DND-41 (cell line): ENCODE data around the gene MAZ.

Experiments used
- ATAC-seq: fragments of 200-7000 bp; cut with Tn5 transposase; 3 replicates; pipeline ENCODE4 v1.9.1; 2021; ENCODE audit warnings: low read depth; ENCODE audit not compliant: insufficient read depth
- DNase-seq: peaks from one replicate; pipeline ENCODE4 v3.0.0-alpha.2; 2020
- H2AFZ ChIP-seq: 2 replicates; pipeline ENCODE4 v1.6.0; 2012; ENCODE audit warnings: low read depth, low read length
- H3K27ac ChIP-seq: 2 replicates; pipeline ENCODE4 v1.5.1; 2012; ENCODE audit warnings: low read length, inconsistent platforms
- H3K27me3 ChIP-seq: fragments of 200-600 bp; sonication (generic); 2 replicates; pipeline ENCODE4 v1.6.0; 2012; ENCODE audit warnings: low read length, mild to moderate bottlenecking, inconsistent platforms; ENCODE audit not compliant: insufficient read depth, poor library complexity
- H3K36me3 ChIP-seq: 2 replicates; pipeline ENCODE4 v1.5.1; 2012; ENCODE audit warnings: low read length, inconsistent platforms; ENCODE audit not compliant: insufficient read depth
- H3K4me1 ChIP-seq: 2 replicates; pipeline ENCODE4 v1.5.1; 2012; ENCODE audit warnings: mild to moderate bottlenecking, low read length; ENCODE audit not compliant: insufficient read depth
- H3K4me2 ChIP-seq: 2 replicates; pipeline ENCODE4 v1.6.0; 2012; ENCODE audit warnings: mild to moderate bottlenecking, moderate library complexity, low read length, inconsistent platforms; ENCODE audit not compliant: insufficient read depth
- H3K4me3 ChIP-seq, 2 experiments: fragments of 200-600 bp in 1 of 2; shearing (Covaris generic) in 1 of 2; 2 replicates each; pipeline ENCODE4 v1.5.1; 2012 to 2016; ENCODE audit warnings: inconsistent platforms in 2 of 2, low read length in 2 of 2, mild to moderate bottlenecking in 2 of 2, low read depth in 1 of 2, moderate library complexity in 1 of 2
- H3K79me2 ChIP-seq: 2 replicates; pipeline ENCODE4 v1.6.0; 2012; ENCODE audit warnings: low read length, inconsistent platforms; ENCODE audit not compliant: insufficient read depth
- H3K9ac ChIP-seq: 2 replicates; pipeline ENCODE4 v1.6.0; 2012; ENCODE audit warnings: low read depth, mild to moderate bottlenecking, inconsistent platforms, low read length, moderate library complexity
- H3K9me3 ChIP-seq: 2 replicates; pipeline ENCODE4 v1.5.1; 2012; ENCODE audit warnings: low read length, moderate library complexity, mild to moderate bottlenecking, inconsistent platforms; ENCODE audit not compliant: insufficient read depth, severe bottlenecking
- H4K20me1 ChIP-seq: 2 replicates; pipeline ENCODE4 v1.6.0; 2012; ENCODE audit warnings: low read length; ENCODE audit not compliant: insufficient read depth
- EZH2 ChIP-seq: IDR thresholded peaks from 3 replicates; pipeline ENCODE4 v1.6.1; 2012; ENCODE audit warnings: borderline replicate concordance, low read depth, mild to moderate bottlenecking, moderate library complexity, low read length, inconsistent platforms; ENCODE audit not compliant: severe bottlenecking
- TF ChIP-seq, protein P1 (sequence below): IDR thresholded peaks from 2 replicates; pipeline ENCODE4 v1.5.1; 2012; ENCODE audit warnings: borderline replicate concordance, low read length, moderate library complexity, mild to moderate bottlenecking; ENCODE audit not compliant: poor library complexity, severe bottlenecking; ENCODE audit errors: extremely low read depth

The MAZ gene

DNA sequence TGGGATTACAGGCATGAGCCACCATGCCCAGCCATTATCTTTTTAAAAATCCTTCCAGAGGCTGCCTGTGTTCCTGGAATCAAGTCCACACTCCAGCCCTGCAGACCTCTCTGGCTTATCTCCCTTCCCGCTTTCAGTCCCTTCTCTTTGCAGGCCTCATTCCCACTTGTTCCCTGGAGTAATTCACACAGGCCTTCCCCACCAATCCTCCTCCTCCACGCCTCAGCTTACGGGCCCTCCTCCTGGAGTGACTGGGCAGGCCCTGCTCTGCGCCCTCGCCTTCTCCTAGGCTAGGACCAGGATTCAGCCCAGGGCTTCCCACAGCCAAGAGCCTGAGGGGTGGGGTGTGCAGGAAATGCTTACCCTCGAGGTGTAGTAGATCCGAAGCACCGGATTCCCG lies 53.9 kb downstream of the MAZ start:
- H3K27ac ChIP-seq, result no peak overlapping the region
- H2AFZ ChIP-seq, result no peak overlapping the region
- H3K79me2 ChIP-seq, result peaks cover 24% of the 10 kb centered on the region
- no peaks in the 10 kb centered on the region for H4K20me1 ChIP-seq
- H3K9me3 ChIP-seq, result no peaks in the 10 kb centered on the region
- H3K27me3 ChIP-seq, result no peaks in the 10 kb centered on the region
- ATAC-seq (no peak), DNase-seq (no peak)
- TF ChIP-seq, protein P1, sequence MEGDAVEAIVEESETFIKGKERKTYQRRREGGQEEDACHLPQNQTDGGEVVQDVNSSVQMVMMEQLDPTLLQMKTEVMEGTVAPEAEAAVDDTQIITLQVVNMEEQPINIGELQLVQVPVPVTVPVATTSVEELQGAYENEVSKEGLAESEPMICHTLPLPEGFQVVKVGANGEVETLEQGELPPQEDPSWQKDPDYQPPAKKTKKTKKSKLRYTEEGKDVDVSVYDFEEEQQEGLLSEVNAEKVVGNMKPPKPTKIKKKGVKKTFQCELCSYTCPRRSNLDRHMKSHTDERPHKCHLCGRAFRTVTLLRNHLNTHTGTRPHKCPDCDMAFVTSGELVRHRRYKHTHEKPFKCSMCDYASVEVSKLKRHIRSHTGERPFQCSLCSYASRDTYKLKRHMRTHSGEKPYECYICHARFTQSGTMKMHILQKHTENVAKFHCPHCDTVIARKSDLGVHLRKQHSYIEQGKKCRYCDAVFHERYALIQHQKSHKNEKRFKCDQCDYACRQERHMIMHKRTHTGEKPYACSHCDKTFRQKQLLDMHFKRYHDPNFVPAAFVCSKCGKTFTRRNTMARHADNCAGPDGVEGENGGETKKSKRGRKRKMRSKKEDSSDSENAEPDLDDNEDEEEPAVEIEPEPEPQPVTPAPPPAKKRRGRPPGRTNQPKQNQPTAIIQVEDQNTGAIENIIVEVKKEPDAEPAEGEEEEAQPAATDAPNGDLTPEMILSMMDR, result no peak
- no peak for TF ChIP-seq EZH2
- 0 out of 2 replicates have a peak overlapping the region, but pooled peaks have one; percentile 2 for H3K4me2 ChIP-seq
- peaks cover 29% of the 10 kb centered on the region for H3K4me1 ChIP-seq
- H3K9ac ChIP-seq, result no peak overlapping the region
- peaks cover 28% of the 10 kb centered on the region for H3K36me3 ChIP-seq
- H3K4me3 ChIP-seq, result no peak overlapping the region
